Gastrocnemius medialis (tissue), 4 donors: ENCODE measurements around the gene NR6A1. TPM values are rescaled to one million over a fixed set of nuclear protein-coding genes. Genes with fewer than 3 reads are reported as not detected.

Experiments
- ATAC-seq, 2 donors: fragments of 150-250 bp; one replicate each; pipeline ENCODE4 v1.9.1; 2016
- DNase-seq, 2 donors: peaks; one replicate each; pipeline ENCODE4 v3.0.0-alpha.2; 2019
- H3K27ac ChIP-seq, 4 donors: fragments of 200-600 bp; sonication (generic); 1 replicate in 1 of 4; 2 replicates in 3 of 4; pipeline ENCODE4 v1.5.1; 2016 to 2018; ENCODE audit warnings: mild to moderate bottlenecking in 2 of 4, moderate library complexity in 1 of 4
- H3K27me3 ChIP-seq, 3 donors: fragments of 200-600 bp; sonication (generic) in 2 of 3; 1 replicate in 1 of 3; 2 replicates in 2 of 3; pipeline versions ENCODE4 v1.5.1 to v1.6.0; 2016 to 2019; ENCODE audit warnings: mild to moderate bottlenecking in 1 of 3, moderate library complexity in 1 of 3
- H3K36me3 ChIP-seq, 2 donors: fragments of 200-600 bp; sonication (generic) in 1 of 2; one replicate each; pipeline ENCODE4 v1.5.1; 2017 to 2018
- H3K4me1 ChIP-seq, 2 donors: fragments of 200-600 bp; sonication (generic) in 1 of 2; one replicate each; pipeline ENCODE4 v1.5.1; 2016 to 2017; ENCODE audit warnings: mild to moderate bottlenecking in 2 of 2
- H3K4me3 ChIP-seq, 4 donors: fragments of 200-600 bp; sonication (generic) in 3 of 4; 1 replicate in 1 of 4; 2 replicates in 3 of 4; pipeline ENCODE4 v1.5.1; 2016 to 2019; ENCODE audit warnings: mild to moderate bottlenecking in 2 of 4
- H3K9me3 ChIP-seq, 3 donors: fragments of 200-600 bp; sonication (generic) in 2 of 3; 1 replicate in 1 of 3; 2 replicates in 2 of 3; pipeline ENCODE4 v1.5.1; 2016 to 2019
- POLR2A ChIP-seq, 2 donors: fragments of 450-650 bp; IDR thresholded peaks; one replicate each; pipeline ENCODE4 v1.6.1; 2017; ENCODE audit warnings: antibody characterized with exemption in 2 of 2, mild to moderate bottlenecking in 2 of 2, moderate library complexity in 2 of 2
- in situ Hi-C, 4 donors: fragments of 200-750 bp; cut with MboI; loops; one replicate each; pipeline versions ENCODE4 v1.15.0 to v1.8.0; 2017; ENCODE audit warnings: low sequenced_read_pairs in 4 of 4
- intact Hi-C: fragments of 100-400 bp; cut with DNase I; formaldehyde crosslinking; loops from one replicate; pipeline ENCODE4 v1.15.1; 2023; ENCODE audit warnings: low total_unique reads
- total RNA-seq, 4 donors: library from RNA; depleted of rRNA; stranded (reverse); fragments of >200 nt; gene quantifications; one replicate each; pipeline versions ENCODE4 v1.1.0 to v1.2.3, GENCODE V29; 2016
- TF ChIP-seq, protein P1 (sequence below), 5 experiments: fragments of 450-650 bp in 3 of 5; fragments of 200-600 bp in 2 of 5; sonication (generic) in 2 of 5; IDR thresholded peaks in 4 of 5; conservative IDR thresholded peaks in 1 of 5; 1 replicate in 4 of 5; 2 replicates in 1 of 5; pipeline ENCODE4 v1.5.1; 2016 to 2019; ENCODE audit warnings: antibody characterized with exemption in 5 of 5, mild to moderate bottlenecking in 3 of 5, moderate library complexity in 3 of 5

NR6A1 gene
- total RNA-seq, 4 donors from 2014 or later: 0.58 to 5.6 (median 2.1) TPM

DNA sequence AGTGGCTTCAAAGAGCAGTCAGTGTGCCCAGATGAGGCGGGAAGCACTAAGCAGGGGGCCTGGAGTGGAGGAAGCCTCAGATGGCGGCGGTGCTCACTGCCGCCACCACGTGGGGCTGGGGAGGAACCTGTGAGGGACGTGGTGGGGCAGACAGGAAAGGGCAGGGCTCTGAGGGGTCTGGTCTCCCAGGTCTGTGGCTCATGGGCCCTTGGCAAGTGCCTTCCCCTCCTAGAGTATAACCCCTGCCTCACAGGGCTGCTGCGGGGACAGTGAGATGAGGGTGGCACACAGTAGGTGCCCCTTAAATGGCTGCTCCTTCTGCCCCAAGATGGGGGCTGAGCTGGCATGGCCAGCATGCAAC, 290.5 kb downstream of the NR6A1 start:
- Histone ChIP-seq H3K36me3 (no peaks in the 10 kb centered on the region), H3K4me1 (no peaks in the 10 kb centered on the region), H3K27ac (no peak overlapping the region), H3K4me3 (no peak overlapping the region), H3K9me3 (no peaks in the 10 kb centered on the region), H3K27me3 (peaks cover 40 to 56% (median 48%) of the 10 kb centered on the region in 3 donors)
- DNase-seq (no peak), ATAC-seq (no peak)
- in situ Hi-C loops: no loop called here
- intact Hi-C loops: no loop called here
- TF ChIP-seq, protein P1, sequence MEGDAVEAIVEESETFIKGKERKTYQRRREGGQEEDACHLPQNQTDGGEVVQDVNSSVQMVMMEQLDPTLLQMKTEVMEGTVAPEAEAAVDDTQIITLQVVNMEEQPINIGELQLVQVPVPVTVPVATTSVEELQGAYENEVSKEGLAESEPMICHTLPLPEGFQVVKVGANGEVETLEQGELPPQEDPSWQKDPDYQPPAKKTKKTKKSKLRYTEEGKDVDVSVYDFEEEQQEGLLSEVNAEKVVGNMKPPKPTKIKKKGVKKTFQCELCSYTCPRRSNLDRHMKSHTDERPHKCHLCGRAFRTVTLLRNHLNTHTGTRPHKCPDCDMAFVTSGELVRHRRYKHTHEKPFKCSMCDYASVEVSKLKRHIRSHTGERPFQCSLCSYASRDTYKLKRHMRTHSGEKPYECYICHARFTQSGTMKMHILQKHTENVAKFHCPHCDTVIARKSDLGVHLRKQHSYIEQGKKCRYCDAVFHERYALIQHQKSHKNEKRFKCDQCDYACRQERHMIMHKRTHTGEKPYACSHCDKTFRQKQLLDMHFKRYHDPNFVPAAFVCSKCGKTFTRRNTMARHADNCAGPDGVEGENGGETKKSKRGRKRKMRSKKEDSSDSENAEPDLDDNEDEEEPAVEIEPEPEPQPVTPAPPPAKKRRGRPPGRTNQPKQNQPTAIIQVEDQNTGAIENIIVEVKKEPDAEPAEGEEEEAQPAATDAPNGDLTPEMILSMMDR (IDR thresholded peaks at IDR 0.05 in 4 of 5, conservative IDR thresholded peaks at IDR 0.05 in 1 of 5): no peak
- TF ChIP-seq POLR2A (IDR thresholded peaks at IDR 0.05): no peak

DNA sequence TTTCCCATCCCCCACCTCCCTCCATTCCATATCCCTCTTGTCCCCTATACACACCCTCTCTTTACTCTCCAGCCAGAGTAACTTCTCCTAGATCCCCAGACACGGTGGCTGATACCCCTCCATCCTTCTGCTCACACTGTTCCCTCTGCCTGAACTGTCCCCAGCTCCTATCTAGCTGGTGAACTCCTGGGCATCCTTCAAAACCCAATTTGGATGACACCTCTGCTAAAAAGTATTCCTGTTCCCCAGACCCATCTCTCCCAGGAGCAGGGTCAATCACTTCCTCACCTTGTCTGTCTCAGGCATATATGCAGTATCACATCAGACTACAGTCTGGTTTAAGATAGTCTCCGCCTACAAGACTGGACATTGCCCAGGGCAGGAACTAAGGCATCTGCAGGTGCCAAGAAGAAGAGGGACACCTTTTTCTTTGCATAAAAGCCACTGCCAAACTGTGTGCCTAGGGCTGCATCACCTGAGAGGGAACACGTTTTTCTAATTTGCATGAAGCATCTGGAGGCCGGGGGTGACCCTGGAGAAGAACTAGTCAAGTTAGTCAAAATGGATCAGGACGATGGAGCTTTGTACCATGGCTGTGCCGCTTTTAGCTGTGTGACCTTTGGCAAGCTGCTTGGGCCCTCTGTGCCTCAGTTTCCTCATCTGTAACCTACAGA, 291.0 kb downstream of the NR6A1 start:
- Histone ChIP-seq H3K27me3 (peaks cover 37 to 52% (median 49%) of the 10 kb centered on the region in 3 donors), H3K4me3 (no peak overlapping the region), H3K27ac (no peak overlapping the region), H3K36me3 (no peaks in the 10 kb centered on the region), H3K9me3 (no peaks in the 10 kb centered on the region), H3K4me1 (no peaks in the 10 kb centered on the region)
- intact Hi-C loops: no loop called here
- DNase-seq (no peak), ATAC-seq (no peak)
- TF ChIP-seq, protein P1 (IDR thresholded peaks at IDR 0.05 in 4 of 5, conservative IDR thresholded peaks at IDR 0.05 in 1 of 5): no peak
- TF ChIP-seq POLR2A (IDR thresholded peaks at IDR 0.05): no peak
- in situ Hi-C loops: no loop called here

DNA sequence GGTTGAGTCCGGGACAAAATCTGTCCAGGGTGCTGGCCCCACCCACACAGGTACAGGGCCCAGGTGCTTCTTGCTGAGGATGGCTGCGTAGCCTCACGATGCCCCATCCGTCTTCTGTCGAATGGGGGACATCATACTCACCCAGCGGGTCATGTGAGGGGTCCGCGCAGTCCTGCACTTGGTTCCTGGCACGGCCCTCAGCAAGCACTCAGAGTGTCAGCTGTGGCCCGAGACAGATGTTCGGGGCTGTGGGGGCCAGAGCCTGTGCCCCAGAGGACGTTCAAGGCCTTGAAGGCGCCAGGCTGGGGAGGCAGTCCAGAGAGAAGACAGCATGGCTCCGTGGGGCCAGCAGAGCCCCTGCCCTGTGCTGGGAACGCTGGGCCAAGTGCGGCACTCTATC, 291.7 kb downstream of the NR6A1 start:
- TF ChIP-seq POLR2A (IDR thresholded peaks at IDR 0.05): no peak
- TF ChIP-seq, protein P1 (IDR thresholded peaks at IDR 0.05 in 4 of 5, conservative IDR thresholded peaks at IDR 0.05 in 1 of 5): no peak
- in situ Hi-C loops: no loop called here
- Histone ChIP-seq H3K4me3 (no peak overlapping the region), H3K27ac (no peak overlapping the region), H3K27me3 (peaks cover 38 to 52% (median 51%) of the 10 kb centered on the region in 3 donors), H3K36me3 (no peaks in the 10 kb centered on the region), H3K4me1 (no peaks in the 10 kb centered on the region), H3K9me3 (no peaks in the 10 kb centered on the region)
- intact Hi-C loops: no loop called here
- ATAC-seq: no peak
- DNase-seq: no peak

DNA sequence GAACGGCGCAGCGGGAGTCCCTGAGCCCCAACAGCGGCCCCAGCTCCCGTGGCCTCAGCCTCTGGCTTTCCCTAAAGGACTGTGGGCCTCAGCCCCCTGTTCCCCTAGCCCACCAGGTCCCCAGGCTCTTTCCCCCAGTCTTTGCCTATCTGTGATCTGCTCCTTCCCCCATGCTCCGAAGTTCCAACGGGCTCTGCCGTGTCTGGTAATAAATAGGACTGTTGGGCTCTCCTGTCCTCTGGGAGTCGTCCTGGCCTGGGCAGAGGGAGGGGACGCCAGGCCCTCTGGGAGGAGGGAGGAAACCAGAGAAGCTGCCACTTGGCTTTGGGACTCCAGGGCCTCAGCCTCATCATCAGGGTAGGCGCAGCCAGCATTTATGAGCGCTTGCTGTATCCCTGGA, 292.8 kb downstream of the NR6A1 start:
- ATAC-seq (no peak), DNase-seq (no peak)
- Histone ChIP-seq H3K27ac (no peak overlapping the region), H3K4me1 (no peaks in the 10 kb centered on the region), H3K27me3 (peaks cover 38 to 52% (median 47%) of the 10 kb centered on the region in 3 donors), H3K4me3 (no peak overlapping the region), H3K36me3 (no peaks in the 10 kb centered on the region), H3K9me3 (no peaks in the 10 kb centered on the region)
- intact Hi-C loops (no loop called here), in situ Hi-C loops (no loop called here)
- no peak for TF ChIP-seq POLR2A (IDR thresholded peaks at IDR 0.05)
- TF ChIP-seq, protein P1 (IDR thresholded peaks at IDR 0.05 in 4 of 5, conservative IDR thresholded peaks at IDR 0.05 in 1 of 5): no peak
